ENCODE results near the gene KLRC1.
"Not testable (repeated sequence)": the region's sequence is repeated elsewhere in the genome, so short reads cannot be mapped to it uniquely, and the experiment has no call there.

The KLRC1 gene

GRCh38 chr12:10453156-10453555 lies at the start of gene KLRC1:
Gene KLRC1, minus strand, starts transcription at chr12:10453377. Its CDS starts 2,221 bp downstream, at chr12:10451156.
- peak; percentile 43 for FAIRE-seq

- no peak for FAIRE-seq
These were observed 47.9 kb upstream of the KLRC1 start for GRCh38 chr12:10501030-10501429.

- FAIRE-seq: no peak
These were observed 44.9 kb upstream of the KLRC1 start for GRCh38 chr12:10498042-10498441.

GRCh38 chr12:10497602-10498001 lies 44.4 kb upstream of the KLRC1 start:
- no peak for FAIRE-seq

GRCh38 chr12:10491766-10492165 lies 38.6 kb upstream of the KLRC1 start:
- no peak for FAIRE-seq

- FAIRE-seq: not testable (repeated sequence)
These were observed 34.2 kb upstream of the KLRC1 start for GRCh38 chr12:10487328-10487727.

- not testable (repeated sequence) for FAIRE-seq
These were observed 28.7 kb upstream of the KLRC1 start for GRCh38 chr12:10481901-10482300.

GRCh38 chr12:10472808-10473207 lies 19.6 kb upstream of the KLRC1 start:
- FAIRE-seq: not testable (repeated sequence)

- no peak for FAIRE-seq
These were observed 16.5 kb upstream of the KLRC1 start for GRCh38 chr12:10469701-10470100.

GRCh38 chr12:10466311-10466710 lies 13.1 kb upstream of the KLRC1 start:
- FAIRE-seq: no peak

GRCh38 chr12:10457760-10458159 lies 4.6 kb upstream of the KLRC1 start:
- FAIRE-seq: no peak

- no peak for FAIRE-seq
These were observed 3.7 kb upstream of the KLRC1 start for GRCh38 chr12:10456856-10457255.

- peak; percentile 43 for FAIRE-seq
These were observed 2.6 kb upstream of the KLRC1 start for GRCh38 chr12:10455766-10456165.

- no peak for FAIRE-seq
These were observed 1.4 kb upstream of the KLRC1 start for GRCh38 chr12:10454531-10454930.

GRCh38 chr12:10448236-10448635 lies 4.9 kb downstream of the KLRC1 start:
- no peak for FAIRE-seq

GRCh38 chr12:10446052-10446451 lies 7.1 kb downstream of the KLRC1 start:
- FAIRE-seq: not testable (repeated sequence)

GRCh38 chr12:10441144-10441543 lies 12.0 kb downstream of the KLRC1 start:
- FAIRE-seq: not testable (repeated sequence)

- FAIRE-seq: peak; percentile 93
These were observed 13.4 kb downstream of the KLRC1 start for GRCh38 chr12:10439608-10440274.

GRCh38 chr12:10437601-10438000 lies 15.6 kb downstream of the KLRC1 start:
- FAIRE-seq: not testable (repeated sequence)

GRCh38 chr12:10435816-10436215 lies 17.4 kb downstream of the KLRC1 start, which contains the start of gene KLRC2:
Gene KLRC2, minus strand, starts transcription at chr12:10436010. Its CDS starts 24 bp downstream, at chr12:10435986.
- FAIRE-seq: not testable (repeated sequence)

- FAIRE-seq: not testable (repeated sequence)
These were observed 22.6 kb downstream of the KLRC1 start for GRCh38 chr12:10430623-10431022.

- not testable (repeated sequence) for FAIRE-seq
These were observed 27.2 kb downstream of the KLRC1 start for GRCh38 chr12:10425938-10426337.

- peak; percentile 95 for FAIRE-seq
These were observed 28.8 kb downstream of the KLRC1 start for GRCh38 chr12:10424260-10424899.

- not testable (repeated sequence) for FAIRE-seq
These were observed 31.0 kb downstream of the KLRC1 start for GRCh38 chr12:10422159-10422558.

All from colon (tissue), 2 donors.